ENCODE results near the gene COPS7A. TPM values are rescaled to one million over a fixed set of nuclear protein-coding genes. Genes with fewer than 3 reads are reported as not detected.

Gene COPS7A, protein sequence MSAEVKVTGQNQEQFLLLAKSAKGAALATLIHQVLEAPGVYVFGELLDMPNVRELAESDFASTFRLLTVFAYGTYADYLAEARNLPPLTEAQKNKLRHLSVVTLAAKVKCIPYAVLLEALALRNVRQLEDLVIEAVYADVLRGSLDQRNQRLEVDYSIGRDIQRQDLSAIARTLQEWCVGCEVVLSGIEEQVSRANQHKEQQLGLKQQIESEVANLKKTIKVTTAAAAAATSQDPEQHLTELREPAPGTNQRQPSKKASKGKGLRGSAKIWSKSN
- 88.7 and 116 TPM in 2 replicates for total RNA-seq (2021)
- percentile 72 among the genes with signal in this experiment for Bru-seq, nascent RNA
- percentile 80 among the genes with signal in this experiment for BruChase-seq, experiment 1, labeled RNA remaining after a 2-hour chase
- BruChase-seq, experiment 2, labeled RNA remaining after a 6-hour chase: percentile 89 among the genes with signal in this experiment
- long read RNA-seq, transcript COPS7A-215 (8 exons, 2,127 nt): major isoform, 121 of 274 reads
- long read RNA-seq, transcript COPS7A-201 (8 exons, 1,721 nt): minor isoform, 22 of 274 reads
- long read RNA-seq, transcript COPS7A-204 (7 exons, 2,034 nt): minor isoform, 18 of 274 reads
- long read RNA-seq, transcript COPS7A-210 (8 exons, 1,832 nt): minor isoform, 43 of 274 reads
- long read RNA-seq, partial matches to known transcripts: 20 of 274 reads
- long read RNA-seq, other reads (novel, unspliced or antisense): 47 of 274 reads

DNA sequence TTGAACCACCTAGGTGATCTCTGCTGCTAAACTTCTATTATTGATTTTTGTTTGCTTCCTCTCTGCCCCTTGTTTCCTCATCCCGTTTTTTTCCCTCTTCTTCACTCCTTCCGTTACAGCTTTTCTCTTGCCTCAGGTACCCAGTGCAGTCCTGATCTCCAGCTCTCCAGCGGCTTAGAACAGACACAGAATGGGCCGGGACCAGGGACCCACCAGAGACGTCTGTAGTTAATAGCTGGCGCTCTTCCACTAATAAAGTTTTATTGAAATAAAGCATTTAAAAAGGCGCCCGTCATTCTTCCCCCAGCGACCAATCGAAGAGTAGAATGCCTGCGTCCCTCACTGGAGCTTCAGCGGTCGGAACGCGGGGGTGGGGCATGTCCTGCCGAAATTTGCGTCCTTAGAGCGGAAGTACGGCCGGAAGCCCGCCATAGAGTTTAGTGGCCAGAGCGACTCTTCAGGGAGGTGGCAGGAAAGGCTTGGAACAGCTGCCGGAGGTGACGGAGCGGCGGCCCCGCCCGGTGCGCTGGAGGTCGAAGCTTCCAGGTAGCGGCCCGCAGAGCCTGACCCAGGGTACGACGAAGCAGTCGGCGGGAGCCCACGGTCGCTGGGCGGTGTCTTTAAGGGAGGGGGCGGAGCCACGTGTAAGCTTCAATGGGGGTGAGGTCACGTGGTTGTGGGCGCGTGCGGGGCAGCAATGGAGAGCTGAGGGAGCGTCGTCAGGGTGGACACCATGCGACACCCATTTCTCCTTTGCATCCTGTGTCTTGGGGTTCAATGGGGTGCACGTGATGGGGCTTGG is at the start of gene COPS7A:
COPS7A (plus strand) TSS at position 440 of the 802 bp plus-strand sequence. CDS start 611 bp downstream, outside the sequence.
- CTCF ChIA-PET: interaction anchor here (0.6 to 2.4 kb wide), 5 partner anchors 29 to 431 kb away, joined by 3 to 18 read pairs (median 4); partner anchors contain the start of genes CDCA3, MLF2 and ZNF384

DNA sequence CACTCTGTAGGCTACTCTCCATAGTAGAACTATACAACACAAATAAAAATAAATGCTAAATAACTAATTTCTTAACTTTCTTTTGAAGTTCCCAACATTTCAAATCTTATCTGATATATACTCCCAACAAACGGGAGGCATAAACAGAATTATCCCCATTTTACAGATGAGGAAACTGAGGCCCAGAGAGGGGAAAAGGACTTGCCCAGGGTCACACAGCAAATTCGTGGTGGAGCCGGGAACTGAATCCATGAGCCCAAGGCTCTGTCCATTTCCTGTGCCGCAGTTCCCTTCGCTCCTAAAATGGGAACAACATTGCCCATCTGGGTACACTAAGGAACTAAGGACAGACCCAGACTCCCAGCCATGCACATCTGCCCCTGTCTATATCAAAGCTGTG is 46.9 kb upstream of the COPS7A start:
- H4K20me1 ChIP-seq (ENCODE audit: insufficient read depth): peaks cover 39% of the 10 kb centered on the region
- no peaks in the 10 kb centered on the region for H3K9me3 ChIP-seq (ENCODE audit: insufficient read depth, low read depth)
- no peak overlapping the region for H3K4me2 ChIP-seq
- 0 out of 2 replicates have a peak, but pooled peaks cover 7% of the 10 kb centered on the region for H3F3A ChIP-seq (ENCODE audit: insufficient read depth, low read depth)
- intact Hi-C loops (cut with micrococcal nuclease; ENCODE audit: unreplicated experiment): no loop called here
- no peak overlapping the region for H2AFZ ChIP-seq
- peaks cover 66% of the 10 kb centered on the region for H3K36me3 ChIP-seq (ENCODE audit: low read depth)
- H3K9me2 ChIP-seq (ENCODE audit: insufficient read depth): no peaks in the 10 kb centered on the region
- TF ChIP-seq EZH2 (IDR thresholded peaks at IDR 0.05; ENCODE audit: low read depth): no peak
- TF ChIP-seq, protein P1, sequence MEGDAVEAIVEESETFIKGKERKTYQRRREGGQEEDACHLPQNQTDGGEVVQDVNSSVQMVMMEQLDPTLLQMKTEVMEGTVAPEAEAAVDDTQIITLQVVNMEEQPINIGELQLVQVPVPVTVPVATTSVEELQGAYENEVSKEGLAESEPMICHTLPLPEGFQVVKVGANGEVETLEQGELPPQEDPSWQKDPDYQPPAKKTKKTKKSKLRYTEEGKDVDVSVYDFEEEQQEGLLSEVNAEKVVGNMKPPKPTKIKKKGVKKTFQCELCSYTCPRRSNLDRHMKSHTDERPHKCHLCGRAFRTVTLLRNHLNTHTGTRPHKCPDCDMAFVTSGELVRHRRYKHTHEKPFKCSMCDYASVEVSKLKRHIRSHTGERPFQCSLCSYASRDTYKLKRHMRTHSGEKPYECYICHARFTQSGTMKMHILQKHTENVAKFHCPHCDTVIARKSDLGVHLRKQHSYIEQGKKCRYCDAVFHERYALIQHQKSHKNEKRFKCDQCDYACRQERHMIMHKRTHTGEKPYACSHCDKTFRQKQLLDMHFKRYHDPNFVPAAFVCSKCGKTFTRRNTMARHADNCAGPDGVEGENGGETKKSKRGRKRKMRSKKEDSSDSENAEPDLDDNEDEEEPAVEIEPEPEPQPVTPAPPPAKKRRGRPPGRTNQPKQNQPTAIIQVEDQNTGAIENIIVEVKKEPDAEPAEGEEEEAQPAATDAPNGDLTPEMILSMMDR (conservative IDR thresholded peaks at IDR 0.05): no peak
- POLR2A ChIA-PET (ENCODE audit: unreplicated experiment): no interaction called here
- H3K27ac ChIP-seq: no peak overlapping the region
- no peak for DNase-seq
- no TSS peak for BruUV-seq (replicated peaks)
- peaks cover 25% of the 10 kb centered on the region for H3K79me2 ChIP-seq (ENCODE audit: low read depth)
- H3K4me3 ChIP-seq: no peak overlapping the region
- CTCF ChIA-PET: no interaction called here
- H3K27me3 ChIP-seq (ENCODE audit: insufficient read depth, low read depth): no peaks in the 10 kb centered on the region
- no peaks in the 10 kb centered on the region for H3K4me1 ChIP-seq (replicated peaks; ENCODE audit: insufficient read depth)

More for the DNA sequence above, at the start of gene COPS7A:
- no peaks in the 10 kb centered on the region for H4K20me1 ChIP-seq (ENCODE audit: insufficient read depth)
- peak; percentile 98 to 100 for DNase-seq
- H3K4me3 ChIP-seq: peak within 1 kb of the TSS; percentile 77
- peaks cover 19% of the 10 kb centered on the region for H3K4me1 ChIP-seq (replicated peaks; ENCODE audit: insufficient read depth)
- peak within 1 kb of the TSS; percentile 94 for H2AFZ ChIP-seq
- no peaks in the 10 kb centered on the region for H3K27me3 ChIP-seq (ENCODE audit: insufficient read depth, low read depth)
- no TSS peak for BruUV-seq (replicated peaks)
- peaks cover 9% of the 10 kb centered on the region for H3F3A ChIP-seq (ENCODE audit: insufficient read depth, low read depth)
- no peaks in the 10 kb centered on the region for H3K9me3 ChIP-seq (ENCODE audit: insufficient read depth, low read depth)
- peaks cover 22% of the 10 kb centered on the region for H3K79me2 ChIP-seq (ENCODE audit: low read depth)
- intact Hi-C loops (cut with micrococcal nuclease; ENCODE audit: unreplicated experiment): loop anchor here (1.0 kb wide), 3 partner anchors 29 to 61 kb away; partner anchors contain the start of genes ING4, MLF2 and ZNF384
- peak within 1 kb of the TSS; percentile 60 for H3K27ac ChIP-seq
- H3K9me2 ChIP-seq (ENCODE audit: insufficient read depth): no peaks in the 10 kb centered on the region
- POLR2A ChIA-PET (ENCODE audit: unreplicated experiment): interaction anchor here (0.5 to 1.7 kb wide), 10 partner anchors 28 to 424 kb away, joined by 3 to 41 read pairs (median 6); partner anchors contain the start of genes CD4, PTMS, SPSB2 and ZNF384
- peak within 1 kb of the TSS; percentile 85 for H3K4me2 ChIP-seq
- TF ChIP-seq EZH2 (IDR thresholded peaks at IDR 0.05; ENCODE audit: low read depth): no peak
- TF ChIP-seq, protein P1 (conservative IDR thresholded peaks at IDR 0.05): no peak
- no peaks in the 10 kb centered on the region for H3K36me3 ChIP-seq (ENCODE audit: low read depth)
